Memory B cell (primary cell): ENCODE results near the gene CORO2B.

ENCODE experiments used
- ATAC-seq: fragments of 150-1000 bp; cut with Tn5 transposase; 2 replicates; pipeline ENCODE4 v1.10.0; 2021; ENCODE audit warnings: low read depth, mild to moderate bottlenecking, moderate library complexity
- DNase-seq, 2 donors: peaks; one replicate each; pipeline ENCODE4 v3.0.0; 2022; ENCODE audit warnings: low spot score in 2 of 2
- H3K27ac Mint-ChIP-seq: one replicate; pipeline ENCODE4 v1.8.0; 2022; ENCODE audit warnings: mild to moderate bottlenecking, moderate library complexity, mixed read lengths
- H3K27me3 Mint-ChIP-seq: one replicate; pipeline ENCODE4 v1.8.0; 2022; ENCODE audit warnings: mixed read lengths
- H3K36me3 Mint-ChIP-seq: one replicate; pipeline ENCODE4 v1.8.0; 2022; ENCODE audit warnings: mild to moderate bottlenecking, mixed read lengths
- H3K4me1 Mint-ChIP-seq: one replicate; pipeline ENCODE4 v1.8.0; 2022; ENCODE audit warnings: mixed read lengths
- H3K4me3 Mint-ChIP-seq: one replicate; pipeline ENCODE4 v1.8.0; 2022; ENCODE audit warnings: mild to moderate bottlenecking, moderate library complexity, mixed read lengths
- H3K9me3 Mint-ChIP-seq: one replicate; pipeline ENCODE4 v1.8.0; 2022; ENCODE audit warnings: mixed read lengths

Gene CORO2B

DNA sequence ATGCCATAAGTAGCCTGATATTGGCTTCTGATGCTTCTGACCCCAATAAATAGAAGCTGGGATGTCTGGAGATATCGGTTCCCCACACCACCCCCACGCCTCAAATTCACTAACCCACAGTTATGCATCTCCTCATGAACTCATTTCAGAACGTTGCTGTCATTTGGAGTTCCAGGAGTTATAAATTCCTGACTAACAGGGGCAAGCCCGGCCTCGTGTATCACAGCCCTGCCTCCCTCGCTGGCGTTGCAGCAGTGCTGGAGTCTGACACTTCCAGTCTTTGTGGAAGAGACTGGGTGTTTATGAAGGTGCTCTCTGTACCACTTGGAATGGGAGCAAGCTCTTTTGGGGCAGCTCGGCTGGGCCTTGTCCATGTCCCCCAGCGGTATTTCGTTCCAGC lies 140.9 kb downstream of the CORO2B start:
- no peak overlapping the region for H3K27ac Mint-ChIP-seq
- H3K9me3 Mint-ChIP-seq = no peaks in the 10 kb centered on the region
- no peaks in the 10 kb centered on the region for H3K36me3 Mint-ChIP-seq
- DNase-seq (no peak), ATAC-seq (no peak)
- H3K4me1 Mint-ChIP-seq = no peaks in the 10 kb centered on the region
- peaks cover 16% of the 10 kb centered on the region for H3K27me3 Mint-ChIP-seq
- H3K4me3 Mint-ChIP-seq = no peak overlapping the region

- ATAC-seq = no peak
- Mint-ChIP-seq H3K9me3 (no peaks in the 10 kb centered on the region), H3K4me1 (no peaks in the 10 kb centered on the region), H3K27me3 (peaks cover 11% of the 10 kb centered on the region), H3K27ac (no peak overlapping the region), H3K4me3 (no peak overlapping the region), H3K36me3 (no peaks in the 10 kb centered on the region)
- no peak for DNase-seq
Measured at GRCh38 chr15:68721886-68722285, 143.1 kb downstream of the CORO2B start.

DNA sequence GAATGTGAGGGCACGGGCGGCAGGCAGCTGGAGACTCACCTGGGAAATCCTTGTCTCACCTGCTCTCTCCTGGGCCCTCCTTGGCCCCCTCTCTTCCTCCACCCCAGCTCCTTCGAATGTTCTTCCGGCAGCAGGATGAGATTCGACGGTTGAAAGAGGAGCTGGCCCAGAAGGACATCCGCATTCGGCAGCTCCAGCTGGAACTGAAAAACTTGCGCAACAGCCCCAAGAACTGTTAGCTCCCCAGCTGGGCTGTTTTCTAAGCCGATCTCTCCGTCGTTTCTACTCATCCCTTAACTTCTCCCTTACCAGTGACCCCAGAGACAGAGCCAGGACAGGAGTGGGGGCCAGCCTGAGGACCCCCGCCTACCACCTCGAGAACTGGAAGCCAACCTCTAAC lies 146.9 kb downstream of the CORO2B start:
- Mint-ChIP-seq H3K4me3 (no peak overlapping the region), H3K4me1 (no peaks in the 10 kb centered on the region), H3K27ac (no peak overlapping the region), H3K36me3 (no peaks in the 10 kb centered on the region), H3K27me3 (peaks cover 5% of the 10 kb centered on the region), H3K9me3 (no peaks in the 10 kb centered on the region)
- no peak for ATAC-seq
- DNase-seq = no peak

- Mint-ChIP-seq H3K27me3 (peaks cover 5% of the 10 kb centered on the region), H3K27ac (no peak overlapping the region), H3K4me1 (no peaks in the 10 kb centered on the region), H3K4me3 (no peak overlapping the region), H3K36me3 (no peaks in the 10 kb centered on the region), H3K9me3 (no peaks in the 10 kb centered on the region)
- ATAC-seq (no peak), DNase-seq (no peak)
Measured at GRCh38 chr15:68726246-68726645, 147.5 kb downstream of the CORO2B start.

- ATAC-seq = no peak
- peaks cover 2% of the 10 kb centered on the region for H3K27me3 Mint-ChIP-seq
- peaks cover 14% of the 10 kb centered on the region for H3K4me1 Mint-ChIP-seq
- no peaks in the 10 kb centered on the region for H3K36me3 Mint-ChIP-seq
- no peak for DNase-seq
- H3K4me3 Mint-ChIP-seq = no peak overlapping the region
- H3K27ac Mint-ChIP-seq = no peak overlapping the region
- H3K9me3 Mint-ChIP-seq = no peaks in the 10 kb centered on the region
Measured at GRCh38 chr15:68729789-68730411, 151.1 kb downstream of the CORO2B start.

DNA sequence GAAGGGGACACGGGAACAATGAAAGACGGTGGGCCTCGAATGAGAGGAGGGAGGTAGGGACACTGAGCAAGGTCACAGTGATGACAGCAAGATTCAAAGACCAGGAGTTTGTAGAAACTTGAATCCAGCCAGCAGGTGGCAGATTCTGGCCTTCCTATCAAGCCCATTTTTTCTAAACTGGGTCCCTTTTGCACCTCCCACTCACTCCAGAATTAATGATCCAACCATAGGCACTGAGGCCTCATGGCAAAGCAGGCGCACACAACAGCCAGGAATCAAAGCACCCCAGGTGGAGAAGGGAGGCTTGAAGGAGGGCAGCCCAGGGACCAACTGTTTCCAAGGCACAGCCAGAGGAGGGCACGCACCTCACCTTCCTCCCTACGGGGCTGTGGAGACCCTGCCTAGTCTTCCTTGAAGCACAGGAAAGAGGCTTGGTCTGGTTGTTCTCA lies 151.7 kb downstream of the CORO2B start:
- Mint-ChIP-seq H3K27ac (no peak overlapping the region), H3K9me3 (no peaks in the 10 kb centered on the region)
- no peak for DNase-seq

DNA sequence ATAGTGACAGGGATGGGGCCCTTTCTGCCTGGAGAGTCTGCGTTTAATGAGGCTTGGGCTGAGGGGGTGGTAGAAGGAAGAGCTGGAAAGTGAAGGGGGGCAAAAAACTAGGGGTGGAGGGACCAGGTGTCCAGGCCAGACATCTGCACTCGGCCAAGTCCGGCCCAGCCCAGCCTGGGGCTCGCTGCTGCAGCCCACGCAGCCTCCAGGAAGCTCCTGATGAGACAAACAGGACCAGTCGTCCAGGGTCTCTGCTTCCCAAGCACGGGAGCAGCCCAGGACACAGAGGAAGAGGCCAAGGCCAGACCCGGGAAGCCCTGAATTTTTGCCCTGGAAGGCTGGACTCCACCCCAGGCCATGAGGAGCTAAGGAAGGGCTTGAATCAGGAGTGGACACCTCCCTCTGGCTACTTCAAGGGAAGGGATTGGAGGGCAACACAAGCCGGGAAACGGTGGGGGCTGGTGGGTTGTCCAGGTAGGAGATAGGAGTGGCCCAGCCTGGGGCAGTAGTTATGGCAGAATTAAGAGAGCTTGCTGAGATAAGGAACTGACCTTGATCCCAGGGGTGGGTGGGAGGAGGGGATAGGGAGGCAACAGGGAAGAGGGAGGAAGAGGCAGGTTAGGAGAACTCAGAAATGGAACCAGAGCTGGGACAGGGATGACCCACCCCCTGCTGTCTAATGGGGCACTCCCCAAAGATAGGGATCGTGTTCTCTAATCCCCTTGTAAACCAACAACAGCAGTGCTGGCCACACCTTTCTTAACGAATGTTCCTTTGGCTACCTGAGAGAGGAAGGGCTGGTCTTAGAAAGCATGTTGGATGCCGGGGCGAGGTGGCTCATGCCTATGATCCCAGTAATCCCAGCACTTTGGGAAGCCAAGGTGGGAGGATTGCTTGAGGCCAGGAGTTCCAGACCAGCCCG lies 152.4 kb downstream of the CORO2B start:
- H3K9me3 Mint-ChIP-seq = no peaks in the 10 kb centered on the region
- no peak overlapping the region for H3K4me3 Mint-ChIP-seq
- H3K4me1 Mint-ChIP-seq = peaks cover 19% of the 10 kb centered on the region
- H3K36me3 Mint-ChIP-seq = no peaks in the 10 kb centered on the region
- H3K27me3 Mint-ChIP-seq = no peaks in the 10 kb centered on the region
- no peak for DNase-seq
- ATAC-seq = no peak
- no peak overlapping the region for H3K27ac Mint-ChIP-seq

More for the DNA sequence above, 151.7 kb downstream of the CORO2B start:
- ATAC-seq = no peak
- no peak overlapping the region for H3K4me3 Mint-ChIP-seq
- H3K27me3 Mint-ChIP-seq = no peaks in the 10 kb centered on the region
- peaks cover 17% of the 10 kb centered on the region for H3K4me1 Mint-ChIP-seq
- H3K36me3 Mint-ChIP-seq = no peaks in the 10 kb centered on the region

GRCh38 chr15:68732451-68732850 lies 153.7 kb downstream of the CORO2B start:
- no peak overlapping the region for H3K27ac Mint-ChIP-seq
- no peaks in the 10 kb centered on the region for H3K9me3 Mint-ChIP-seq
- no peaks in the 10 kb centered on the region for H3K27me3 Mint-ChIP-seq
- peaks cover 19% of the 10 kb centered on the region for H3K4me1 Mint-ChIP-seq
- no peak overlapping the region for H3K4me3 Mint-ChIP-seq
- no peaks in the 10 kb centered on the region for H3K36me3 Mint-ChIP-seq
- ATAC-seq (no peak), DNase-seq (no peak)

DNA sequence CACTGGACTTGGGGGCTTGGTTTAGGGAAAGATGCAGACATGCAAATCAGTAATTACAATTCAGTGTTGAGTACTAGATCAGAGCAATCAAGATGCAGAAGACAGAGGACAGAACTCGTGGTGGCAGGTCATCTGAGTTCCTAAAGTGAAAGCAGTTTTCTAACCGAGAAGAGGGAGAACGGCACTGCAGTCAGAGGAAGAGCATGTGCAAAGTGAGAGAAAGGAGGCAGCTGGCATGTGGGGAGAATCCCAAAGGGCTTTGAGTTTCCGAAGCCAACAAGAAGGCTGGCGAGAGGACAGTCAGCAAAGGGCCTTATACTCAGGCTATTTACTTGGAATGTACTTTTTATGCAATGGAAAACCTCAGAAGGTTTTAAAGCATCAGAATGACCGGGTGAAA lies 154.9 kb downstream of the CORO2B start:
- DNase-seq (no peak), ATAC-seq (no peak)
- Mint-ChIP-seq H3K4me1 (peaks cover 19% of the 10 kb centered on the region), H3K27me3 (no peaks in the 10 kb centered on the region), H3K27ac (no peak overlapping the region), H3K36me3 (no peaks in the 10 kb centered on the region), H3K9me3 (no peaks in the 10 kb centered on the region), H3K4me3 (no peak overlapping the region)

GRCh38 chr15:68734352-68734751 lies 155.6 kb downstream of the CORO2B start:
- no peak for DNase-seq
- ATAC-seq = no peak
- no peak overlapping the region for H3K4me3 Mint-ChIP-seq
- no peaks in the 10 kb centered on the region for H3K9me3 Mint-ChIP-seq
- no peaks in the 10 kb centered on the region for H3K36me3 Mint-ChIP-seq
- no peak overlapping the region for H3K27ac Mint-ChIP-seq
- peaks cover 19% of the 10 kb centered on the region for H3K4me1 Mint-ChIP-seq
- peaks cover under 1% of the 10 kb centered on the region for H3K27me3 Mint-ChIP-seq

- Mint-ChIP-seq H3K27me3 (peaks cover 6% of the 10 kb centered on the region), H3K4me3 (no peak overlapping the region), H3K36me3 (no peaks in the 10 kb centered on the region), H3K27ac (no peak overlapping the region), H3K4me1 (peaks cover 19% of the 10 kb centered on the region), H3K9me3 (no peaks in the 10 kb centered on the region)
- DNase-seq (no peak), ATAC-seq (peak; percentile 85)
Measured at GRCh38 chr15:68734881-68735280, 156.1 kb downstream of the CORO2B start.

DNA sequence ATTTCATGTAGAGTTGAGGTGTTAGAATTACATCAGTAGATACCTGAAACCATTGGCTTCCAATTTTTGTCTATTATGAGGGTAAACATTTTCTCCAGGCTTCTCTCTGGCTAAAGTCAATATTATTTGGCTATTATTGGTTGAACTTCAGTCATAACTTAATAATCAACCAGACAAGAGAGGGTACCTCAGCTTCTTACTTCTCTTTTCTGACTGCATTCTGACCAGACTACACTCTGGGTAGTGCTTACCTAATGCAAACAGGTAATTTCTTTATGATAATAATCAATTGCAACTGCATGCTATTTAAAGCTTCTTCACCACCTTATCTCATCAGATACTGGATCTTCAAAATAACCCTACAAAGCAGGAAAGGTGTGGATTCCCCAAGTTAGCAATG lies 156.8 kb downstream of the CORO2B start:
- H3K36me3 Mint-ChIP-seq = no peaks in the 10 kb centered on the region
- peaks cover 6% of the 10 kb centered on the region for H3K27me3 Mint-ChIP-seq
- H3K9me3 Mint-ChIP-seq = no peaks in the 10 kb centered on the region

DNA sequence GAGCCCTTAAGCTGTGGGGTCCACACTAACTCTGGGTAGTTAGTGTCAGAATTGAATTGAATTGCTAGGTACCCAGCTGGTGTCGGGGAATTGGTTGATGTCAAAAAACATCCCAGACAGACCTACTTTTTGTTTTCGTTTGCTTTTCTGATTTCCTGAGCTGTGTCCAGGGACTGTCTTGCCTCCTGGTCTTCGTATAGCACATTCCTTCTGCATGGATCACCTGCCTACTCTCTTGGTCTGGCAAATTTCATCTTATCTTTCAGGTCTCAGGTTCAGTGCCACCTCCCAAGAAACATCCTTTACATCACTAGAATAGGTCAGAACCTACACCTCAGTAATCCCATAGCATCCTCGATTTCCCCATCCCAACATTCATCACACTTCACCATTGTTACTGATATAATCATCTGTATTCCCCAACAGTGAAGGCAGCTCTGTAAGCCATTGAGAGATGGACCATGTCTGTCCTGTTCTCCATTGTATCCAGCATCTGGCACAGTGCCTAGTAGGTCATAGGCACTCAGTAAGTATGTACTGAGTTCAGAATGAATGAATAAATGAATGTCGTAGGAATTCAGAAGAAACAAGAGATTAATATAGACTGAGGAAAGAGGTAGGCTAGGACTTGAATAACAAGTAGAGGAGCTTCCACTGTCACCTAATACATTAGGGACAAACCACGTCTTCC lies 160.7 kb downstream of the CORO2B start:
- Mint-ChIP-seq H3K27ac (no peak overlapping the region), H3K4me1 (peaks cover 8% of the 10 kb centered on the region), H3K27me3 (peaks cover 6% of the 10 kb centered on the region), H3K36me3 (no peaks in the 10 kb centered on the region), H3K4me3 (no peak overlapping the region), H3K9me3 (no peaks in the 10 kb centered on the region)
- DNase-seq (no peak), ATAC-seq (no peak)

More for the DNA sequence above, 156.8 kb downstream of the CORO2B start:
- no peak for ATAC-seq
- peaks cover 19% of the 10 kb centered on the region for H3K4me1 Mint-ChIP-seq
- H3K4me3 Mint-ChIP-seq = no peak overlapping the region
- no peak for DNase-seq
- no peak overlapping the region for H3K27ac Mint-ChIP-seq

GRCh38 chr15:68743256-68743655 lies 164.5 kb downstream of the CORO2B start:
- Mint-ChIP-seq H3K27ac (no peak overlapping the region), H3K4me3 (no peak overlapping the region)

More at GRCh38 chr15:68743256-68743655, 164.5 kb downstream of the CORO2B start:
- H3K4me1 Mint-ChIP-seq = no peaks in the 10 kb centered on the region
- H3K27me3 Mint-ChIP-seq = peaks cover 8% of the 10 kb centered on the region
- no peaks in the 10 kb centered on the region for H3K36me3 Mint-ChIP-seq
- no peak for ATAC-seq
- no peaks in the 10 kb centered on the region for H3K9me3 Mint-ChIP-seq
- DNase-seq = no peak
